NT2/D1 (cell line): ENCODE measurements around the gene SRRM2.

Experiments used
- DNase-seq: peaks from one replicate; pipeline ENCODE4 v3.0.0-alpha.2; 2011; ENCODE audit warnings: low read depth, low spot score
- H3K27me3 ChIP-seq: 2 replicates; pipeline ENCODE4 v1.6.0; 2011; ENCODE audit warnings: mild to moderate bottlenecking; ENCODE audit not compliant: insufficient read length, insufficient read depth
- H3K36me3 ChIP-seq: 2 replicates; pipeline ENCODE4 v1.6.1; 2011; ENCODE audit warnings: mild to moderate bottlenecking, low read length, mixed read lengths; ENCODE audit not compliant: insufficient read depth, insufficient read length
- H3K4me1 ChIP-seq: 2 replicates; pipeline ENCODE4 v1.5.1; 2011; ENCODE audit not compliant: insufficient read depth, insufficient read length
- H3K4me3 ChIP-seq: 2 replicates; pipeline ENCODE4 v1.5.1; 2011; ENCODE audit warnings: low read depth; ENCODE audit not compliant: insufficient read length
- H3K9ac ChIP-seq: 2 replicates; pipeline ENCODE4 v1.6.0; 2011; ENCODE audit warnings: low read depth; ENCODE audit not compliant: insufficient read length
- H3K9me3 ChIP-seq: 2 replicates; pipeline ENCODE4 v1.5.1; 2011; ENCODE audit warnings: mild to moderate bottlenecking, low read length; ENCODE audit not compliant: insufficient read depth
- SUZ12 ChIP-seq: IDR thresholded peaks from 2 replicates; pipeline ENCODE4 v1.6.1; 2011; ENCODE audit not compliant: insufficient read length, insufficient read depth; ENCODE audit errors: extremely low read depth
- YY1 ChIP-seq: IDR thresholded peaks from 2 replicates; pipeline ENCODE4 v1.6.1; 2011; ENCODE audit not compliant: insufficient read length, insufficient read depth
- ZNF274 ChIP-seq: IDR thresholded peaks from 2 replicates; pipeline ENCODE4 v1.6.1; 2011; ENCODE audit warnings: mild to moderate bottlenecking, low read depth, low read length

Gene SRRM2

DNA sequence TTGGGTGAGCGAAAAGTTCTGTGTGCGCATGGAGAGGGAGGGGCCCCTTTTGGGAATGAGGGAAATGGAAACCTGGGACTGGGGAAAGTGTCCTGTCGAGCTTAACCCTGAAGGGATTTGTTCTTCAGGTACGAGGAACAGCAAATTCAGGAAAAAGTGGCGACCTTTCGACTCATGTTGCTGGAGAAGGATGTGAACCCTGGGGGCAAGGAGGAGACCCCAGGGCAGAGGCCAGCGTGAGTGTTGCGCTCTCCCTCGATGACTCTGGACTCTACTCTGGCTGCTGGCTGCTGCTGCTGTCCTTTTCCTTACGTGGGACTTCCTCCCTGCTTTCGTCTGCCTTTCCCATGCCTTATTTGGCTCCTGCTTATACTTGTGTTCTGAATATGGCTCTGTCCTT lies 4.9 kb downstream of the SRRM2 start:
- H3K27me3 ChIP-seq, result no peaks in the 10 kb centered on the region
- peaks cover 89% of the 10 kb centered on the region for H3K36me3 ChIP-seq
- no peak overlapping the region for H3K9ac ChIP-seq
- TF ChIP-seq YY1 (no peak), SUZ12 (no peak), ZNF274 (no peak)
- H3K4me3 ChIP-seq, result no peak overlapping the region
- DNase-seq, result no peak
- peaks cover 8% of the 10 kb centered on the region for H3K4me1 ChIP-seq
- peaks cover 13% of the 10 kb centered on the region; the same call in 1 of the 2 replicates for H3K9me3 ChIP-seq

DNA sequence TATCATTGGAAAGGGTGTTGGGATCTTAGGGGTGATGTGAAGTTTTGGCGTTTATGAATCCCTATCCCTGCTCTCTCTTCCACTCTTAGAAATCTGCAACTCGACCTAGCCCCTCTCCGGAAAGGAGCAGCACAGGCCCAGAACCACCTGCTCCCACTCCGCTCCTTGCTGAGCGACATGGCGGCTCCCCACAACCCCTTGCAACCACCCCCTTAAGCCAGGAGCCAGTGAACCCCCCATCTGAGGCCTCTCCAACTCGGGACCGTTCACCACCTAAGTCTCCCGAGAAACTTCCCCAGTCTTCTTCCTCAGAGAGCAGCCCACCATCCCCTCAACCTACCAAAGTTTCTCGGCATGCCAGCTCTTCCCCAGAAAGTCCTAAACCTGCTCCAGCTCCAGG lies 9.0 kb downstream of the SRRM2 start:
- Histone ChIP-seq H3K9me3 (peaks cover 16% of the 10 kb centered on the region; the same call in 1 of the 2 replicates), H3K36me3 (peaks cover 100% of the 10 kb centered on the region), H3K9ac (no peak overlapping the region), H3K4me1 (peaks cover 2% of the 10 kb centered on the region), H3K27me3 (no peaks in the 10 kb centered on the region), H3K4me3 (no peak overlapping the region)
- no peak for DNase-seq
- no peak for TF ChIP-seq YY1
- TF ChIP-seq SUZ12, result no peak
- no peak for TF ChIP-seq ZNF274

- Histone ChIP-seq H3K4me1 (peaks cover 6% of the 10 kb centered on the region), H3K36me3 (peaks cover 100% of the 10 kb centered on the region), H3K27me3 (no peaks in the 10 kb centered on the region), H3K9ac (no peak overlapping the region), H3K9me3 (peaks cover 16% of the 10 kb centered on the region; the same call in 1 of the 2 replicates), H3K4me3 (no peak overlapping the region)
- no peak for DNase-seq
- TF ChIP-seq YY1, result no peak
- TF ChIP-seq ZNF274, result no peak
- no peak for TF ChIP-seq SUZ12
Measured at GRCh38 chr16:2761886-2762583, 9.6 kb downstream of the SRRM2 start.

- peaks cover 16% of the 10 kb centered on the region; the same call in 1 of the 2 replicates for H3K9me3 ChIP-seq
- TF ChIP-seq ZNF274 (no peak), YY1 (no peak), SUZ12 (no peak)
- no peak for DNase-seq
- H3K27me3 ChIP-seq, result no peaks in the 10 kb centered on the region
- no peak overlapping the region for H3K9ac ChIP-seq
- H3K36me3 ChIP-seq, result peaks cover 100% of the 10 kb centered on the region
- no peak overlapping the region for H3K4me3 ChIP-seq
- peaks cover 12% of the 10 kb centered on the region for H3K4me1 ChIP-seq
Measured at GRCh38 chr16:2762711-2763110, 10.3 kb downstream of the SRRM2 start.

DNA sequence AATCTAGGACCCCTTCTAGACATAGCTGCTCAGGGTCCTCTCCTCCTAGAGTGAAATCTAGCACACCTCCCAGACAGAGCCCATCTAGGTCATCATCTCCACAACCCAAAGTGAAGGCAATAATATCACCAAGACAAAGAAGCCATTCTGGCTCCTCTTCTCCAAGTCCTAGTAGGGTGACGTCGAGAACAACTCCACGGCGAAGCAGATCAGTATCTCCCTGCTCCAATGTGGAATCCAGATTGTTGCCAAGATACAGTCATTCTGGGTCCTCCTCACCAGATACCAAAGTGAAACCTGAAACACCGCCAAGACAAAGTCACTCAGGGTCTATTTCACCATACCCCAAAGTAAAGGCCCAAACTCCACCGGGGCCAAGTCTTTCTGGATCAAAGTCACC lies 10.7 kb downstream of the SRRM2 start:
- Histone ChIP-seq H3K4me1 (peaks cover 15% of the 10 kb centered on the region), H3K27me3 (no peaks in the 10 kb centered on the region), H3K36me3 (peaks cover 100% of the 10 kb centered on the region), H3K4me3 (no peak overlapping the region), H3K9me3 (peaks cover 16% of the 10 kb centered on the region; the same call in 1 of the 2 replicates), H3K9ac (no peak overlapping the region)
- TF ChIP-seq SUZ12 (no peak), ZNF274 (no peak), YY1 (no peak)
- no peak for DNase-seq

DNA sequence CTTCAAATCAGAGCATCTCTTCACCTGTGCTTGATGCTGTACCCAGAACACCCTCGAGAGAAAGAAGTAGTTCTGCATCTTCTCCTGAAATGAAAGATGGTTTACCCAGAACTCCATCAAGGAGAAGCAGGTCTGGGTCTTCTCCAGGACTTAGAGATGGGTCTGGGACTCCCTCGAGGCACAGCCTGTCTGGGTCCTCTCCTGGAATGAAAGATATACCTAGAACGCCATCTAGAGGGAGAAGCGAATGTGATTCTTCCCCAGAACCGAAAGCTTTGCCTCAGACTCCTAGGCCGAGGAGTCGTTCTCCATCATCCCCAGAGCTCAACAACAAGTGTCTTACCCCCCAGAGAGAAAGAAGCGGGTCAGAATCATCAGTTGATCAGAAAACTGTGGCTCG lies 12.3 kb downstream of the SRRM2 start:
- Histone ChIP-seq H3K4me3 (no peak overlapping the region), H3K27me3 (no peaks in the 10 kb centered on the region), H3K9me3 (peaks cover 16% of the 10 kb centered on the region; the same call in 1 of the 2 replicates), H3K36me3 (peaks cover 100% of the 10 kb centered on the region), H3K9ac (no peak overlapping the region), H3K4me1 (peaks cover 26% of the 10 kb centered on the region)
- no peak for TF ChIP-seq SUZ12
- TF ChIP-seq YY1, result no peak
- TF ChIP-seq ZNF274, result no peak
- DNase-seq, result no peak

DNA sequence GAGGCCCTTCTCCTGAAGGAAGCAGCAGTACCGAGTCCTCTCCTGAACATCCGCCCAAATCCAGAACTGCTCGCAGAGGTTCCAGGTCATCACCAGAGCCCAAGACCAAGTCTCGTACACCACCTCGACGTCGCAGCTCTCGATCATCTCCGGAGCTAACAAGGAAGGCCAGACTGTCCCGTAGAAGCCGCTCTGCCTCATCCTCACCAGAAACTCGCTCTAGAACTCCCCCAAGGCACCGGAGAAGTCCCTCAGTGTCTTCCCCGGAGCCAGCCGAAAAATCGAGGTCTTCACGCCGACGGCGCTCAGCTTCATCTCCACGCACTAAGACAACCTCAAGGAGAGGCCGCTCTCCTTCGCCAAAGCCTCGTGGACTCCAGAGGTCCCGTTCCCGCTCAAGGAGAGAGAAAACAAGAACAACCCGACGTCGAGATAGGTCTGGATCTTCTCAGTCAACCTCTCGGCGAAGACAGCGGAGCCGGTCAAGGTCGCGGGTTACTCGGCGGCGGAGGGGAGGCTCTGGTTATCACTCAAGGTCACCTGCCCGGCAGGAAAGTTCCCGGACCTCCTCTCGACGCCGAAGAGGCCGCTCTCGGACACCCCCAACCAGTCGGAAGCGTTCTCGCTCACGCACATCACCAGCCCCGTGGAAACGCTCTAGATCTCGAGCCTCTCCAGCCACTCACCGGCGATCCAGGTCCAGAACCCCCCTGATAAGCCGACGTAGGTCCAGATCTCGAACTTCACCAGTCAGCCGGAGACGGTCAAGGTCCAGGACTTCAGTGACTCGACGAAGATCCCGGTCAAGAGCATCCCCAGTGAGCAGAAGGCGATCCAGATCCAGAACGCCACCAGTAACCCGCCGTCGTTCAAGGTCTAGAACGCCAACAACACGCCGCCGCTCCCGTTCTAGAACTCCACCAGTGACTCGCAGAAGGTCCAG lies 13.3 kb downstream of the SRRM2 start:
- Histone ChIP-seq H3K27me3 (no peaks in the 10 kb centered on the region), H3K4me1 (peaks cover 37% of the 10 kb centered on the region), H3K36me3 (peaks cover 100% of the 10 kb centered on the region), H3K9me3 (peaks cover 16% of the 10 kb centered on the region; the same call in 1 of the 2 replicates), H3K4me3 (no peak overlapping the region), H3K9ac (no peak overlapping the region)
- no peak for TF ChIP-seq SUZ12
- no peak for TF ChIP-seq YY1
- no peak for DNase-seq
